Adrenal gland (tissue), 5 donors: ENCODE data around the gene PDE9A.

Experiments used
- POLR2A ChIP-seq, 2 donors: fragments of 450-650 bp; IDR thresholded peaks; one replicate each; pipeline ENCODE4 v1.6.1; 2017; ENCODE audit warnings: antibody characterized with exemption in 2 of 2, mild to moderate bottlenecking in 2 of 2, moderate library complexity in 1 of 2
- TF ChIP-seq, protein P1 (sequence below), 6 experiments: fragments of 450-650 bp in 4 of 6; fragments of 200-600 bp in 2 of 6; sonication (generic) in 1 of 6; IDR thresholded peaks; 1 replicate in 5 of 6; 2 replicates in 1 of 6; pipeline versions ENCODE4 v1.5.1 to v1.8.0; 2016 to 2021; ENCODE audit warnings: antibody characterized with exemption in 6 of 6, mild to moderate bottlenecking in 2 of 6, moderate library complexity in 1 of 6
- donor health status: DM: no; HTN: no; CAD: no.

DNA sequence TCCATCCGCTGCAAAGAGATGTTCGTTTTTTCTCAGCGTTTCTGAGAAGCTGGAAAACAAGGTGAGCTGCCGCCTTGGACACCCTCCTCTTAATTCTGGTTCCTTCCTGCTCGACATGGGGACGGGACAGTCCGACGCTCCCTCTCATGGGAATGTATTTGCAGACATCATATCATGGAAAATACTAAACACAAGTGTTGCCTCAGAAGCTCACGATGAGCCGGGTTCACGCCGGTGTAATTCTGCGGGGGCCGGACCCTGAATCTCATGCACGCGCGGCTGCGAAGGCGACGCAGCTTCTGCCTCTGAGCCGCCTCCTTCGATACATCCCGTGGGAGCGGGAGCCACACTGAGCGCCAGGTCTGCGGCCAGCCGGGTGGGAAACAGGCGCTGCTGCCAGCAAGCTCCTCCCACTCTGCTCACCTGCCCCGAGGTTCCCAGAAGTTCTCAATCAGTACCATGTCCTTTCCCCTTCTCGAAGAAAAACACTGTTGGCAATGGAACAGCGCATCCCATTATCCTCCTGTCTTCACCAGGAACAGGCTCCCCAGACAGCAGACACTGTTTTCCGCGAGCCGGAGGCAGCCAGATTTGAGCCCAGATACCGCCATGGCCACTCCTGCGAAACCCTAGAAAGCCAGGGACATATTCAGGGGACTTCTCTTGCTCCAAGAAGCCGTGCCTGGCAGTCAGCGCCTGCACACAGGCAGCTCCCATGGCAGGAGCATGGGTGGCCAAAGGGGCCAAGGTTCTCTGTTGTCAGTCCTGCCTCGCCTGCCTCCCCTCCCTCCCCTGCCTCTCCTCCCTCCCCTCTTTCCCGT lies 127.9 kb downstream of the PDE9A start:
- TF ChIP-seq POLR2A (IDR thresholded peaks at IDR 0.05) = no peak
- TF ChIP-seq, protein P1, sequence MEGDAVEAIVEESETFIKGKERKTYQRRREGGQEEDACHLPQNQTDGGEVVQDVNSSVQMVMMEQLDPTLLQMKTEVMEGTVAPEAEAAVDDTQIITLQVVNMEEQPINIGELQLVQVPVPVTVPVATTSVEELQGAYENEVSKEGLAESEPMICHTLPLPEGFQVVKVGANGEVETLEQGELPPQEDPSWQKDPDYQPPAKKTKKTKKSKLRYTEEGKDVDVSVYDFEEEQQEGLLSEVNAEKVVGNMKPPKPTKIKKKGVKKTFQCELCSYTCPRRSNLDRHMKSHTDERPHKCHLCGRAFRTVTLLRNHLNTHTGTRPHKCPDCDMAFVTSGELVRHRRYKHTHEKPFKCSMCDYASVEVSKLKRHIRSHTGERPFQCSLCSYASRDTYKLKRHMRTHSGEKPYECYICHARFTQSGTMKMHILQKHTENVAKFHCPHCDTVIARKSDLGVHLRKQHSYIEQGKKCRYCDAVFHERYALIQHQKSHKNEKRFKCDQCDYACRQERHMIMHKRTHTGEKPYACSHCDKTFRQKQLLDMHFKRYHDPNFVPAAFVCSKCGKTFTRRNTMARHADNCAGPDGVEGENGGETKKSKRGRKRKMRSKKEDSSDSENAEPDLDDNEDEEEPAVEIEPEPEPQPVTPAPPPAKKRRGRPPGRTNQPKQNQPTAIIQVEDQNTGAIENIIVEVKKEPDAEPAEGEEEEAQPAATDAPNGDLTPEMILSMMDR (IDR thresholded peaks at IDR 0.05) = no peak
